ENCODE measurements around the gene KLRC4.
"Not testable (repeated sequence)": the region's sequence is repeated elsewhere in the genome, so short reads cannot be mapped to it uniquely, and the experiment has no call there.

KLRC4 gene

DNA sequence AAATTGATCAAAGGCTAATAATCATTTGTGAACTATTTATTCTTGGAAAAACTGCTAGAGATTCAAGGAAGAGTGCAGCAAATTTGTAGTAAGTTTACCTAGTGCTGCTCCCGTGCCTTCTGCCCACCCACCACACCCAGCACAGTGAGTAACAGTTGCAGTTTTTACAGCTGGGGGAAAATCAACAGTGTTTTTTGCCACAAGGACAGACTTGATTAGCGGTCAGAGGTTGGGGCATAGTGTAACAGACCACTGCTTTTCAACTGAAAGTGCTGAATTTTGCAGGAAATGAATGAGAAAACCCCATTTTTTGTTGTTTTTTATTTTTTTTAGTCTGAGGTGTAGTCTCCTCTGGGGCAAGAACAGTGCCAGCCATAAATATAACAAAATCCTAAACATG is 12.3 kb downstream of the KLRC4 start:
- no peak for DNase-seq (ENCODE audit: low read depth)

DNA sequence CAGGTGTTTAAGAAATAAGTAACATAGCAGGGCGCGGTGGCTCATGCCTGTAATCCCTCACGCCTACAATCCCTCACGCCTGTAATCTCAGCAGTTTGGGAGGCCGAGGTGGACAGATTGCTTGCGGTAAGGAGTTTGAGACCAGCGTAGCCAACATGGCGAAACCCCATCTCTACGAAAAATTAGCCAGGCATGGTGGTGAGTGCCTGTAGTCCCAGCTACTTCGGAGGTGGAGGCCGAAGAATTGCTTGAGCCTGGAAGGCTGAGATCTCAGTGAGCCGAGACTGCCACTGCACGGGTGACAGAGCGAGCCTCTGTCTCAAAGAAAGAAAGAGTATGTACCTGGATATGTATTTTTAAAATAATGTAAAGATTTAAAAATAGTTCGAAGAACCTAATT is 13.4 kb downstream of the KLRC4 start:
- not testable (repeated sequence) for DNase-seq (ENCODE audit: low read depth)

DNA sequence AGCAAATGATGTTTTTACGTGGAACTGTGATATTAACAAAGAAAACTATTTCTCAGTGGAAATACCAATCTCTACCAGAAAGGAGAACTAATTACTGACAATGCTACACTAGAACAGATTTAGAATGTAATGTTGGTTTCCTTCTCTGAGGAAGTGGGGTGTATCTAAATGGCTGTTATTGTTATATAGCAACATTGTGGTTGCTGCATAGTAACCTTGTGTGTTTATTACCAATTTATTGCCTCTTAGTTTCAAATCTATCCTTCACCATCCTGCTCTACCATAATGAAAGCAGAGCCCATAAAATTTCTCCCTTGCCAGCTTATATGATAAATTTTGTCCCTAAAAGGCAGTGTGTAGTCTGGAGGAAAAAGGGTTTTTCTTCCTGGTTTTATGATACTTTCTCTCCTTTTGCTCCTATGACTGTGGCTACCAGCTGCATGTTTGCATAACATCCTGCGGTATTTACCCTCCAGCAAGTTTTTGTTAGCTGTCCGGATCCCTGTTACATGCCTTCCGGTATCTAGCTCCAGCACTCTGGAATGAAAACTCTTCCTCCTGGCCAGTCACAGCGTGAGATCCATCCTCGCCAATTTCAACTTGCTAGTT is 14.1 kb downstream of the KLRC4 start:
- DNase-seq (ENCODE audit: low read depth), result no peak

DNA sequence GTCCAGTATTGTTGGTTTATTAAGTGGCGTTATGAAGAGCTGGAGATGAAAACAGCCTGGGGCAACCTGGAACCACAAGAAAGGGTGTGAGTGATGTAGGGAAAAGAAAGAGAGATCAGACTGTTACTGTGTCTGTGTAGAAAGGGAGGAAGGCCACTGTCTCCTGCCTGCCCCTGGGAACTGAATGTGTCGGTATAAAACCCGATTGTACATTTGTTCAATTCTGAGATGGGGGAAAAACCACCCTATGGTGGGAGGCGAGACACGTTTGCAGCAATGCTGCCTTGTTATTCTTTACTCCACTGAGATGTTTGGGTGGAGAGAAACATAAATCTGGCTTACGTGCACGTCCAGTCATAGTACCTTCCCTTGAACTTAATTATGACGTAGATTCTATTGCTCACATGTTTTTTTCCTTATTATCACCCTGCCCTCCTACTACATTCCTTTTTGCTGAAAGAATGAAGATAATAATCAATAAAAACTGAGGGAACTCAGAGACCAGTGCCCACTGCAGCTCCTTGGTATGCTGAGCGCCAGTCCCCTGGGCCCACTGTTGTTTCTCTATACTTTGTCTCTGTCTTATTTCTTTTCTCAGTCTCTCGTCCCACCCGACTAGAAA is 14.9 kb downstream of the KLRC4 start:
- not testable (repeated sequence) for DNase-seq (ENCODE audit: low read depth)

DNA sequence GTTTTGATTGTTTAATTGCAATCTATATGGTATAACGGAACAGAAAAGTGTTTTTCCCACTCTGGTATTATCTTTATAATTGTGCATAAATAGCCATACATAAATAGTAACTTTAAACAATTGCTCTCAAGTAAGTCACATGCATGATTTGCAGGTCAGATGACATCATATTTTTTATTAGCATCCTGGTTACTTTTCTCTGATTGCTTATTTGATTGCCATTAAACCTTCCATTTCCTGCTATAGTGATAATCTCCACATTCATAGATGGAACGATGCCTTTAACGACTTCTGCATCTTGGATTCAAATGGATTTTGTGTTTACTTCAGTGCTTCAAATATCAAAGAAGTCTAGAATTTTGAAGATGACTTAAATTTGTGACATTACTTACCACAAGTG is 16.3 kb downstream of the KLRC4 start:
- DNase-seq (ENCODE audit: low read depth), result no peak

DNA sequence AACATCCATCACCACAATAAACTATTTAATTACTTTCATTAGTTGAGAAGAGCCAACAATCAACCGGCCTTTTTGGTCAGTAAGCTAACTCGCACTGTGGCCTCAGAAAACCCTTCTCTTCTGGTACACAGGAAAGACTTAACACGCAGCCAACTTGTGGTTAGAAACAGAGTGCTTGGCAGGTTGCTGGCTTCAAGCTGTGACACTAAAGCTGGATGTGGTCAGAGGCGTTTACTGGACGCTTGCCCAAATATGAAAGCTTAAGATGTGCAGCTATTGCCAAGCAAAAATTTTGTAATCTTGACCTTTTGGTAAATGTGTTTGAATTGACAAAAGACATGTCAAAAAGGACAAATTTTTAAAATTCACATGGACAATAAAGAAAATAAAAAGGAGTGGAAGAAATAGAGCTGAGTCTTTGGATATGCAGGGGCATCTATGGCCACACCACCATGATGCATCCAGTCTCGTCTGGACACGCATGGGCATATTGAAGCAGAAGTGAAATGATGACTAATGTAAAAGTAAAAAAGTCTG is 17.1 kb downstream of the KLRC4 start:
- no peak for DNase-seq (ENCODE audit: low read depth)

DNA sequence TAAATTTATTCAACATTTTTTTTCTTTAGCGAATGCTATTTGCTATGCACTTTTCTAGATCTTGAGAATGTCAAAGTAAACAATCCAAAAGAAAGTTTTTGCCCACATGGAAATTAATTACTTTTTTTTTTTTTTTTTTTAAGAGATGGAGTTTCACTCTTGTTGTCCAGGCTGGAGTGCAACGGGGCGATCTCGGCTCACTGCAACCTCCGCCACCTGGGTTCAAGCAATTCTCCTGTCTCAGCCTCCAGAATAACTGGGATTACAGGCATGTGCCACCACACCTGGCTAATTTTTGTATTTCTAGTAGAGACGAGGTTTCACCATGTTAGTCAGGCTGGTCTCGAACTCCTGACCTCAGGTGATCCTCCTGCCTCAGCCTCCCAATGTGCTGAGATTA is 18.6 kb downstream of the KLRC4 start:
- not testable (repeated sequence) for DNase-seq (ENCODE audit: low read depth)

DNA sequence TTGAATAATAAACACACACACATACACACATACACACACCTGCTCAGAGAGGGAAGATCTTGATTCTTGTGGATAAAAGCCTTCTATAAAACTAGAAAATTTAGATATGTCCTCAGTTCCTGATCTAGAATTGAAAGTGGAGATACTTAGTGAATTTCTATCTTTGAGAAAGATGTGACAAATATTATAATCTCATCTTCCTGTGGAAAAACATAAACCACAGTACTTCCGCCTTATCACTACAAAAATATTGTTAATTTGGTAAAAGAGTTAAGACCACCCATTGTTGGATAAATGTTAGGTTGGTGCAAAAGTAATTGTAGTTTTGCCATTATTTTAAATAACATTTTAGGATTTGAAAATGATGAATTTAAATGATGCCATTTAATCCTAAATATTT is 19.7 kb downstream of the KLRC4 start, which contains the start of gene KLRK1:
Gene KLRK1 (minus strand): TSS at position 138 of the 400 bp plus-strand sequence. CDS start 1,231 bp downstream, outside the sequence.
- DNase-seq (ENCODE audit: low read depth), result no peak

DNA sequence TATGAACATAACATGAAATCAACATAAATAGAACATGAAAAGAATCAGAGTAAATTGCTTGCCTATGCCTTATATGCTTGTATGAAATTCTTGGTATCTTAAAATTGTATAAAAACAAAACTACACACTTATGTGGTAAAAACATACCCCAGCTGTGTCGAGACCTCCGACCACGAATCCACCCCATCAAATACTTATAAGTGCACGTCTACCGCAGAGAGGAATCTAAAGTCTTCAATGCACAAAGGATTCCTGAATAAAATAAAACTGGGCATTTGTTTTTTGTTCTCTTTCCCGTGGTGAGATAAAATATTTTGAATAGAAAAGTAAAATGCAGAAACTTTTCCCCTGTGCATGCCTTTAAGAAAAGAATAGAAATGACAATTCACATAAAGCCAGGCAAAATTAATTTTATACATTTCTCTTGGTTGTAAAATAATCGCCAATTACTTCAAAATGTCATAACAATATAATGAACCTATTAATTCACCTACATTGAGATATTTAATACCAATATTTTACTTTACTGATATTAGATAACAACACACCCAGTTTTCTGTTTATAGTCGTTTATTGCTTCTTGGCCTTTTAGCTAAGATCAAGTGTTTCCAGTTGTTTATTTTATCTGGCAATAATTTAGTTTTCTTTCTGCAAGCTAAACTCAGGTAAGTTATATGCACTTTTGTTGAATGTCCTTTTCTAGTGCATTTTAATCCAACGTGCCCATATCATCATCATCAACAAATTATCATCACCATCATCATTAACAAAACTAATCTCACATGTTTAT is 20.7 kb downstream of the KLRC4 start:
- DNase-seq (ENCODE audit: low read depth), result no peak

DNA sequence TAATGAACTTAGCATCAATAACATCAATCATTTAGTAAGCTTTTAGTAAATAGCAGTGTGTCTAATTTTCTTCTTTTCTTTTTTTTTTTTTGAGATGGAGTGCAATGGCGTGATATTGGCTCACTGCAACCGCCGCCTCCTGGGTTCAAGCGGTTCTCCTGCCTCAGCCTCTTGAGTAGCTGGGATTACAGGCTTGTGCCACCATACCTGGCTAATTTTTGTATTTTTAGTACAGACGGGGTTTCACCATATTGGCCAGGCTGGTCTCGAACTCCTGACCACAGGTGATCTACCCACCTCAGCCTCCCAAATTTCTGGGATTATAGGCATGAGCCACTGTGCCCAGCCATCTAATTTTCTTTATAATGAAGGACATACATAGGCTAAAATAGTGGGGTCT is 22.1 kb downstream of the KLRC4 start:
- DNase-seq (ENCODE audit: low read depth), result not testable (repeated sequence)

DNA sequence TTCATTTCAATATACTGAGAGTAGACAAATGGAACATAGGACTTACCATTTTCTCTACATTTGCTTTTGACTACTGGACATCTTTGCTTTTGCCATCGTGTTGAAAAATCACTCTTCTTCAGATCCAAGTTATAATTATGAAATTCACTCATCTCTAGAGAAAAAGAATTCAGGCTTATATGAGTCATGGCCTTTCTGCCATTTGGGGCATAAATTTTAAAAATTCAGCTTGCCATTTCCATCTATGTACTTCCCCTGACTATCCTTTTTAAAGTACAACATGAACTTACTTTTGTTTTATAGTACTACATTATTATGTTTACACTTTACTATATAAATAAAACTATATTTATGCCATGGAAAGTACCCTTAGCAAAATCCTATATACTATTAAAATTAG is 22.7 kb downstream of the KLRC4 start:
- no peak for DNase-seq (ENCODE audit: low read depth)

DNA sequence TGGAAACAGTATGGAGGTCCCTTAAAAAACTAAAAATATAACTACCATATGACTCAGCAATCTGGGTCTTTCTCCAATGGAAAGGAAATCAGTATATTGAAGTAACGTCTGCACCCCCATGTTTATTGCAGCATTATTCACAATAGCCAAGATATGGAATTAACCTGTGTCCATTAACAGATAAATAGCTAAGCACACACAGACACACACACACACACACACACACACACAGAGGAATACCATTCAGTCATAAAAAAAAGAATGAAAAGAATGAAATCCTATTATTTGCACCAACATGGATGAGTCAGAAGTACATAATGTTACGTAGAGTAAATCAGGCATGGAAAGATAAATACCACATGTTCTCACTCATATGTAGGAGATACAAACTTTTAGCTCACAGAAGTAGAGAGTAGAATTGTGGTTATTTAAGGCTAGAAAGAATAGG is 24.4 kb downstream of the KLRC4 start:
- DNase-seq (ENCODE audit: low read depth), result no peak

DNA sequence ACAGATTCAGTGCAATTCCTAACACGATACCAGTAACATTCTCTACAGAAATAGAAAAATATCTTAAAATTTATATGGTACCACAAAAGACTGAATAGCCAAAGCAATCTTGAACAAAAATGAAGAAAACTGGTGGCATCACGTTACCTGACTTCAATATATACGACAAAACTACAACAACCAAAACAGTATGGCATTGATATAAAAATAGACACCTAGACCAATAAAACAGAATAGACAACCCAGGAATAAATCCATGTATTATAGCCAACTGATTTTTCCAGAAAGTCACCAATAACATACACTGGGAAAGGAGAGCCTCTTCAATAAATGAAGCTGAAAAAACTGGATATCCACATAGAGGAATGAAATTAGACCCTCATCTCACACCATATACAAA is 25.4 kb downstream of the KLRC4 start:
- DNase-seq (ENCODE audit: low read depth), result no peak

DNA sequence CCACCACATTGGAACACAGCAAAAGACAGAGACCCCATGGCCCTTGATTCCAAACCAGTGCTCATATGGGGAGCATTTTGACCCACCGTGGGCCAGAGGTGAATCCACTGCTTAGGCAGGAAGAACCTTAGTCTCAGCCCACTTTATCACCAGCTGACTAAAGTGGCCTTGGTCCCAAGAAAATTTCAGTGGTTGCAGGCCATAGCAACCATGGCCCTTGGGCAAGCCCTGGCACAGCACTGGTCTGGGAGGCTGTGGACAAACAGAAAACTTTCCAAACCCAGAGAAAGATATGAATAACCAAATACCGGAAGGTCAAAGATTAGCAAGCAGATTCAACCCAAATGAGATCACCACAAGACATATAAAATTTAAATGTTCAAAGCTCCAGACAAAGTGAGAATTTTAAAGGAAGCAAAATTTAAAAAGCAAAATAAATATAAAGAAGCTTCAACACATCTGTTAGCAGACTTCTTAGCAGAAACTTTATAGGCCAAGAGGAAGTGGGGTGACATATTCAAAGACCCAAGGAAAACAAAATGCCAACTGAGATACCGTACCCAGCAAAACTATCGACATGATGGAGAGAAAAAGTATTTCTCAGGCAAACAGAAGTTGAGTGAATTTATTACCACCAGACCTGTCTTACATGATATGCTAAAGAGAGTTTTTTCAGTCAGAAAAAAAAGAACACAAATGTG is 27.5 kb downstream of the KLRC4 start:
- no peak for DNase-seq (ENCODE audit: low read depth)

DNA sequence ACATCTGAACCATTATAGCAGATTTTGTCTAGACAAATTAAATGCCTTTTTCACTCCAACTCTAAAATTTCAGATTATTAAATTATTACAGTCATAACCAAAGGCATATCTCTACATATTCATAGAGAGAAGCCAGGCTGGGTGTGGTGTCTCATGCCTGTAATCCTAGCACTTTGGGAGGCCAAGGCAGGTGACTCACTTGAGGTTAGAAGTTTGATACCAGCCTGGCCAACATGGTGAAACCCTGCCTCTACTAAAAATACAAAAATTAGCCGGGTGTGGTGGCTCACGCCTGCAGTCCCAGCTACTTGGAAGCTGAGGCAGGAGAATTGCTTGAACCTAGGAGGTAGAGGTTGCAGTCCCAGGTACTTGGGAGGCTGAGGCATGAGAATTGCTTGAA is 30.8 kb downstream of the KLRC4 start:
- not testable (repeated sequence) for DNase-seq (ENCODE audit: low read depth)

DNA sequence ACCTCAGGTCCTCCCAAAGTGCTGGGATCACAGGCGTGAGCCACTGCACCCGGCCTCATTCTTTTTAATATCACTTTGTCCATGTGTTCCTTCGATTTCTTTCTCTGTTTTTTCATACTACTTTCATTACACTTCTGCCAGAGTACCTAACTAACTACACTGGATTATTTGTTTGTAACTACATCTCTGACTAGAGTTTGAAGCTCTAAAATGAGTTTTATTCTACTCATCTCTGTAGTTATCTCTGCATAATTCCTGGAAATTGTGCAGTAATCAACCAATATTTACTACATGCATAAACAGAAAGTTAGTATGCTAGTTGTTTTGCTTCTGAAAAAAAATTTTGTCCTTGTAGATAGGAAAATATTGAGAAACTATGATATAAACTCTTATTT is 34.9 kb downstream of the KLRC4 start:
- no peak for DNase-seq (ENCODE audit: low read depth)

DNA sequence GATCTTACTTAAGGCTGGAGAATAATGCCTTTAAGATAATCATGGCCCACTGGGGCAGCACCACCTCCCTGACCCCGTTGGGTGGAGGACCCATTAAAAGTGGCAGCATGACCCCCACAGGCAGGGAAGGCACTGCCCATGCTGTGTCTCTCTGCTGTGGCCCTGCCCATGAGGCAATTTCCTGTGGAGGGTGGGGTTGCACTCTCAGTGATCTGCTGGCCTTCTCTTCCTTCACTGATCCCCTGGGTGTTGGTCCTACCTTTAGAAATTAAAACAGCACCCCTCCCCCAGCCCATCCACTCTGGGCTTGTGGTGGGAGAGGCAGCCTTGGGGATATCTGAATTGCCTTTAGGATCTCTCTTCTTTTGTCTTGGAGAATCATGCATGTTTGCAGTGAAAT is 37.0 kb downstream of the KLRC4 start:
- no peak for DNase-seq (ENCODE audit: low read depth)

DNA sequence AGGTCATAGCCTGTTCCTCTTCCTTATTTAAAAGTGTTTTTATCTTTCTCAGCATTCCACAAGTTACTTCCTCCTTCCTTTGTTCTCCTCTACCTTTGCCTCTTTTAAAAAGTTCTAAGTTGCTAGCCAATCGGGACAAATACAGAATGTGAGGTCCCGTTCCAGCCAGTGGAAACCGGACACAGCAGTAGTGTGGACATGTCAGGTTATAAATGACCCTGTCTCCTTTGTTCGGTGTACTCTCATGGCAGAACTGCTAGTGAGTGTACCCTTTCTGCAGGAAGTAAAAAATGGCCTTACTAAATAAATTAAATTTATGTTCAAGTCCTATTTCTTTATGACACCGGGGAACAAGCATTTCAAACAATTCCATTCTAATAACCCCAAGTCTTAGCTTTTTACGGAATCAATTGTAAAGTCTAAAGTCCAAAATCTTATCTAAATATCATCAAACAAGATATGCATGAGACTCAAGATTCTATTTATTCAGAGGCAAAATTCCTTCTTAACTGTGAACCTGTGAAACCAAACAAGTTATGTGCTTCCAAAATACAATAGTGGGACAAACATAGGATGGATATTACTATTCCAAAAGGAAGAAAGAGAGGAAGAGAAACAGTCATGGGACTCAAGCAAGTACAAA is 37.5 kb downstream of the KLRC4 start:
- DNase-seq (ENCODE audit: low read depth), result not testable (repeated sequence)

DNA sequence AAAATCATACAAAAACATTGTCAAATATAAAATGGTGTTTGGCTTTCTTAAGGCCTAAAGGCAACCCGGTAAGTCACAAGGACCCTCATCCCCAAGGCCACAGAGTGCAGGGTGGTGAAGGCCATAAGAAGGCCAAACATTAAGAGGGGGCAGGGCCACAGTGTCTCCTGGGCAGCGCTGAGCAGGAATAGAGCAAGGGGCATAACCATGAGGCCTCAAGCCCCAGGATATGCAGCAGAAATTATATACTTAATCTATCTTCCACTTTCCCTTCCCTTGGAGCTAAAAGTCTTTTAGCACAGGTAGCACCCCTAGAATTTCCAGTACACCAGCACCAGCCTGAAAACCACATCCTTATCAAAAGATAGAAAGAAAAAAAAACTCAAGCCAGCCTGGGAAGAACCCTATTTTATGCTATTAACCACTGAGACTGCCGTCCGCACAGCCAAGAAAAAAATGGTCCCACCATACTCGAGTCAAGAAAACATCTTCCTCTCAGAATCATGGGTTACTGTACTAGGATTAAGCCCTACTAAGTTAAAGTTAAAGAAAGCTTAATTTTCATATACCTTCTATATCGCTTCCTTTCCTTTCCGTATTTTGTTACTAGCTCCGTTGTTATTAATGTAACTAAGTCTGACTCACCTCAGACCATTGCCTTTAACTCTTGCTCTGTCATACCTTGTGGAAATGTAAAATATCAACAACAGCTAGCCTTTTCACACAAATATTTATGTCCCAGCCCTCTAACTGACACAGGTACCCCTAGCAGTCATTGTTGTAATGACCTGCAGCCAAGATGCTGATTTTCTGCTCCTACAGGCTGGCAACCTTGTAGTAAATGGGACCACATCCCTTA is 39.8 kb downstream of the KLRC4 start:
- DNase-seq (ENCODE audit: low read depth), result no peak

DNA sequence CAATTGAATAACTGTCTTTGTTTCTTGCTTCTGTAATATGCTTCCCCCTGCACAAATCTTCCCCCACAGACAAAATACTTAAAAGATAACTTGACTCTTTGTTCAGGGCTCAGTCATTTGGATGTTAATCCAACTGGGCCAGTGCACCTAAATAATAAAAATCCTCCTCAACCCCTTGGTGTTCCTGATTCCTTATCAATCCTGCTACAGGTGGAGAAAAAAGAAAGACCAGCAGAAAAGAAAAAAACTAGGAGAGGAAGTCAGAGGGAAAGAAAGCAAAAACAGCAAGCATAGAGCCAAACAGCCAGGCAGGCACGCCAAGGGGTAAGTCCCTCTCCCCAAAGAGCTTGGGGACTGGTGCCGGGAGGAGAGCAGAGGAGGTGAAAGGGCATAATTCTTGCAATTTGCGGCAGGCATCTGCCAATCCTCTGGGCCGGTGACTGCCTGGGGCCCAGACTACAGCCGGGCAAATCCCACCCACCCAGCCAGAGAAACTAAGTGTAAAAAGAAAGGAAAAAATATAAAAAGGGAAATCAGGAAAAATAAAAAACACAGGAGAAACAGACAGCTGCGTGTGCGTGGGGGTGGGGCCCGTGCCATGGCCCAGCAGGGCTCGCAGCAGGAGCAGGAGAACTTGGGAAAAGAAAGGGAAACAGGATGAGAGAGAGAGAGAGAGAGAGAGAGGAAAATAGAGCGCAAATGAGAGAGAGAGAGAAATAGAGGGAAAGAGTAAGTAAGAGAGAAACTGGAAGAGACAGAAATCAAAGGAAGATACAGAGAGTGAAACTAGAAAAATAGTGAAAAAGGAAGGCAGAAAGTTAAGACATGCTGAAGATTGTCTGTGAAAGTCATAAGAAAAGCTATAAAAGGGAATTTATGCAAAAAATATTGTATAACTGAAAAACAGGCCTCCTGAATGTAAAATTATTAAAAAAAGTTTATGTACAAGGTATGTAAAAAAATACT is 41.1 kb downstream of the KLRC4 start:
- no peak for DNase-seq (ENCODE audit: low read depth)
